Cardiac septum (tissue), 1 donor: ENCODE measurements around the gene SMARCA4. TPM values are rescaled to one million over a fixed set of nuclear protein-coding genes. Genes with fewer than 3 reads are reported as not detected.

Experiments
- DNase-seq: peaks from one replicate; pipeline ENCODE4 v3.0.0-alpha.2; 2020; ENCODE audit warnings: low spot score
- intact Hi-C: fragments of 100-400 bp; cut with DNase I; formaldehyde crosslinking; loops from one replicate; pipeline ENCODE4 v1.14.0; 2022
- long read RNA-seq: library from polyadenylated mRNA; unstranded; transcript quantifications from one replicate; pipeline ENCODE4 v2.0.0, GENCODE V29; 2021
- total RNA-seq: library from RNA; stranded (reverse); fragmentation: NEBNext Ultra II Directional; extraction: Animal tissue kit (Norgen Biotek cat#: 25700); gene quantifications from one replicate; pipeline ENCODE4 v1.2.1, GENCODE V29; 2021
- donor health status: DM: no; HTN: no; CAD: no.

The SMARCA4 gene
- 52.2 TPM for total RNA-seq
- long read RNA-seq, full-length matches to known transcripts, result 6 of 109 reads
- long read RNA-seq, partial matches to known transcripts, result 92 of 109 reads
- long read RNA-seq, other reads (novel, unspliced or antisense), result 11 of 109 reads

DNA sequence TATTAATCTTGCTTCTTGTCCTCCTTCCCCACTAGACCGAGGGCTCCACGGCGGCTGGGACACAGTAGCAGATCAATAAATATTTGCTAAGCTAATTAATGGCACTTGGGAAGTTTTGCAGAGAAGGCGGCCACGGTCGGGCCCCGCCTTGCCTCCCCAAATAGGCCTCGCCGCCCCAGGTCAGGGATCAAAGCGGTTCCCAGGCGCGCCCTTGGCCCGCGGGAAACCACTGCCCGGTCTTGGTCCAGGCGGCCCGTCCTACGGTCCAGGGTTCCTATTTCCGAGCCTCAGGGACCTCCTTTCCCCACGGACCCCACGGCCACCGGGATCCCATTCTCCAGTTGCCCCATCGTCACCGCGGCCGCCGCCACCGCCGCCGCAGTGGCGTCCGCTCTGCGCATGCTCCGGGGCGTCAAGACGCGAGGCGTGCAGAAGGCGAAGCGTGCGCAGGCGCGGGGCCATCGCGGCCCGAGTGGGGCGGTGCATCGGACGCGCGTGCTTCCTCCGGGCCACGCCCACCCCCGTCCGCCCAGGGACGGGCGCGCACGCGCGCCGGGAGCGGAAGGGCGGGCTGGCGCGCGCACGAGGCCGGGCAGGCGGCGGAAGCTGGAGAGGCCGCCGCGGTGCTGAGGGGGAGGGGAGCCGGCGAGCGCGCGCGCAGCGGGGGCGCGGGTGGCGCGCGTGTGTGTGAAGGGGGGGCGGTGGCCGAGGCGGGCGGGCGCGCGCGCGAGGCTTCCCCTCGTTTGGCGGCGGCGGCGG is at the start of gene SMARCA4:
SMARCA4 (plus strand) TSS at position 717 of the 759 bp plus-strand sequence. CDS start 23,122 bp downstream, outside the sequence.
- intact Hi-C loops, result loop anchor here (2.0 kb wide), 1 partner anchor 32 kb away; the partner anchor contains the start of genes TIMM29 and YIPF2
- DNase-seq, result peak; percentile 99

DNA sequence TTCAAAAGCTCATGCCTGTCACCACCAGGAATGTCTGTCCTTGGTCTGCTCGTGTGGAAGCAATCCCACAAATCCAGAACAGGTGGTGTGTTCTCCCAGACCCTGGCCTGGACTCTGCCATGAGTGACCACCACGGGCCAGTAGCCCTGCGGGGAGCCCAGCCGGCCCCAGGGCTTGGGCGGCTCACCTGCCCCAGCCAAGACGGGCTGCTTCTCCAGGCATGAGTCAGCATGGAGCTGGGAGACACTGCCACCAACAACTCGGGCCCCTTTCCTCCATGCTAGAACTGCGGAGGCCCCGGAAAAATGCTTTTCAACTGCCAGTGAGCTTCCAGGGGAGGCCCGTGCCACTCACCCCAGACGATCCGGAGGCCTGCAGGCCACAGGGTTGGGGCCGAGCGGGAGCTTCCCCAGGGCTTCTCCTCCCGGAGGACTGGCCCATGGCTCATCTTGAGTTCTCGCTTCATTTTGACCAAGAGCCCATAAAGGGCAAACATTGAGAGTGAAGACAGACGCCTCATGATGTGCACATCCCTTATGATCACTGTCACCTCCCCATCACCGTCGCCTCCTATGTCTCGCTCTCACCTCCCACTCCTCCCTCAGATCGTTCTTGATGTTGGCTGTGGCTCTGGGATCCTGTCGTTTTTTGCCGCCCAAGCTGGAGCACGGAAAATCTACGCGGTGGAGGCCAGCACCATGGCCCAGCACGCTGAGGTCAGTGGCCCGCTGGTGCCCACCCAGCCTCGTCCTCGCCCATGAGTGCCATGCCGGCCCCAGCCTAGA is 49.1 kb upstream of the SMARCA4 start:
- intact Hi-C loops, result no loop called here
- no peak for DNase-seq

DNA sequence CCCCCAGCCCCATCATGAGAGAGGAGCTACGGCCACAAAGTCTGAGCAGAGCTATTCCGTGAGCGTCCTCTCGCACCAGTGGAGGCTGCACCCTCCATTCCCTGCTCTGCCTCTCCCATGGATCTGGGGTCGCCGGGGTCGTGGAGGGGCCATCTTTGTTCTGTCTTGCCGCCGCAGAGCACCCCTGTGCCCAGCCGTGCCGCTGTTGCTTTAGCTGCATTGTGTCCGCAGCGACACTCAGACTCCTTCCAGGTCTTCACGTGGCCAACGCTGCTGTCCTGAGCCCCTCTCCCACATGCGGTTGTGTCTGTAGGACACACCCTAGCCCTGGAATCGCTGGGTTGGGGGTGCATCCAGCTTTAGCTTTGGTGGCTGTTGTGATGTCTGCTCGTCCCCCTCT is 48.2 kb upstream of the SMARCA4 start:
- DNase-seq, result no peak
- intact Hi-C loops, result no loop called here

DNA sequence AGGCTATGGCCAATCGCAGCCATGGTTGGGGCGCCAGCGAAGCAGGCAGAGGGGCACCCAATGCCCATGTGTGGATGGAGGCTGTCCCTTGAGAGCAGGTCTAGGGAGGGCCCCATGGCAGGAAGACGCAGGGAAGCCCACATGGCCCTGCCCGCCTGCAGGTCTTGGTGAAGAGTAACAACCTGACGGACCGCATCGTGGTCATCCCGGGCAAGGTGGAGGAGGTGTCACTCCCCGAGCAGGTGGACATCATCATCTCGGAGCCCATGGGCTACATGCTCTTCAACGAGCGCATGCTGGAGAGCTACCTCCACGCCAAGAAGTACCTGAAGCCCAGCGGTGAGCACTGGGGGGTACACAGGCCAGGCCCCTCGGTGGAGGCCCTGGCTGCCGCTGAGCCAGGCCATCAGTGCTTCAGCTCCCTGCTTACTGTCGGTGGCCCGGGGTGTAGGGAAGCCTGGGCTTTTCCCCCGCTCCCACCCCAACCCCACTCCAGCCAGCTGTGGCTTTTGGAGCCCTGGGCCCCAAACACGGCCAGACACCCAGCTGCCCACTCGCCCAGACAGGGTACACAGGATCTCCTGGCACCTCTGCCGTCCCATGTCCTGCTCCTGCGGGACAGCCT is 47.0 kb upstream of the SMARCA4 start:
- no peak for DNase-seq
- intact Hi-C loops, result no loop called here

DNA sequence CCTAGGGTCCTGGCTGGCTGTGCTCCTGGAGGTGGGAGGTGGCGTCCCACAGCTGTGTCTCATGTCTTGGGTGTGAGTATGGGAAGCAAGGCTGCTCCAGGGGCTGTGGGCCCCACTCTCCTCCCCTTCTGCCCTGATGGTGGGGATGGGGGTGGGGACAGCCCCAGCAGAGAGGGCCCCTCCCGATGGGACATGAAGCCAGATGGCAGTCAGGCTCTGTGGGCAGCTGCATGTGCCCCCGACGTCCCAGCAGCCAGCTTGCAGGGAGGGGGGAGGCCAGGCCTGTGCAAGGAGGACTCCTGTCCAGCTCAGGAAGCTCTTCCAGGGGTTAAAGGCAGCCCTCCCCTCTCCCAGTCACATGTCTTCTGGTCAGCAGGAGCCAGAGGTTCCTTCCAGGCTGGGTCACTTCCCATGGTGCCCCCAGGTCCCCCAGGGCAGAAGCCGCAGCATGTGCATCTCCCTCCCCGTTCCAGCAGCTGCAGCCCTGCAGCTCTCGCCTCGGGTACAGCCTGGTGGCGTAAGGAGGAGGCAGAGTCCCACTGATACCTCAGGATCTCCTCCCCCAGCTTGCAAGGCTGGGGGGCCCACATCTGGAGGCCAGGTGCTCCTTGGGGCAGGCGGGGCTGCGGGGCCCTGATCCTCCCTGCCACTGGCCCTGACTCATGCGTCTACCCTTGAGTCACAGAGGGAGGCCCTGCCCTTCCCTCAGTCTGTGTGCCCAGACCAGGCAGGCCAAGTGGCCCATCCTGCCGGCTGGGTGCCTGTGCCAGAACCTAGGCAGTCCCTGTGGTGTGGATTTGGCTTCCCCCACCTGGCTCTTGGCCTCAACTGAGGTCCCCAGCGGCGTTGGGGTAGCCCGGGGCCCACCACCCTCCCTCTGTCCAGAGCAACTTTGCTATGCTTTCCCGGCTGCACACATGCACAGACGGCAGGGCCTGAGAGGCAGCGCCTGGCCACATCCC is 45.4 kb upstream of the SMARCA4 start:
- DNase-seq, result no peak
- intact Hi-C loops, result no loop called here

DNA sequence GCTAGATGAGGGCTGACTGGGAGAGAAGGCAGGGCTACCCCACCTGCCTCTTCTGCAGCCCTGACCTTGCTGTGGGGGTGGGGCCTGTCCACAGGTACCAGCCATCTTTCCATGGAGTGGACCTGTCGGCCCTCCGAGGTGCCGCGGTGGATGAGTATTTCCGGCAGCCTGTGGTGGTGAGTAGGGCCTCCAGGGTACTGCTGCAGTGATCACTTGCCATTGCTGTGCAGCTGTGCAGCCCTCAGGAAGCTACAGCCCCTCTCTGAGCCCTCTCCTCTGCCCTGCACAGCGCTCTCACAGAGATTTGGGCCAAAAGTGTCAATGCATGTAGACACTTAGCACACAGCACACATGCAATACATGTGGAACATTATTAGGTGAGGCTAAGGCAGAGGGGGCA is 44.2 kb upstream of the SMARCA4 start:
- DNase-seq, result no peak
- intact Hi-C loops, result no loop called here

DNA sequence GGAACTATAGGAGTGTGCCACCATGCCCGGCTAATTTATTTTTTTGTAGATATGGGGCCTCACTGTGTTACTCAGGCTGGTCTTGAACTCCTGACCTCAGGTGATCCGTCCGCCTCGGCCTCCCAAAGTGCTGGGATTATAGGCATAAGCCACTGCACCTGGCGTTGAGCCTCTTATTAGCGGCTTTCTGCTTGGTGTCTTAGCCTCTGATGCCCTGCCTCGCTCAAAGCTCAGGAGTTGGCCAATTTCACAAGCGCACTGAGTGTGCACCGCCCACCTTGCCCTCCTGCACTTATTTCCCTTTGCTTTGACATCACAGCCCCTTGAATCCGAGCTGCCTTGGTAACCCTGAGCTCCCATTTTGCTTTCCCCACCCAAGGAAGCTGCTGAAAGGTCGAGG is 42.5 kb upstream of the SMARCA4 start:
- intact Hi-C loops, result no loop called here
- DNase-seq, result no peak

DNA sequence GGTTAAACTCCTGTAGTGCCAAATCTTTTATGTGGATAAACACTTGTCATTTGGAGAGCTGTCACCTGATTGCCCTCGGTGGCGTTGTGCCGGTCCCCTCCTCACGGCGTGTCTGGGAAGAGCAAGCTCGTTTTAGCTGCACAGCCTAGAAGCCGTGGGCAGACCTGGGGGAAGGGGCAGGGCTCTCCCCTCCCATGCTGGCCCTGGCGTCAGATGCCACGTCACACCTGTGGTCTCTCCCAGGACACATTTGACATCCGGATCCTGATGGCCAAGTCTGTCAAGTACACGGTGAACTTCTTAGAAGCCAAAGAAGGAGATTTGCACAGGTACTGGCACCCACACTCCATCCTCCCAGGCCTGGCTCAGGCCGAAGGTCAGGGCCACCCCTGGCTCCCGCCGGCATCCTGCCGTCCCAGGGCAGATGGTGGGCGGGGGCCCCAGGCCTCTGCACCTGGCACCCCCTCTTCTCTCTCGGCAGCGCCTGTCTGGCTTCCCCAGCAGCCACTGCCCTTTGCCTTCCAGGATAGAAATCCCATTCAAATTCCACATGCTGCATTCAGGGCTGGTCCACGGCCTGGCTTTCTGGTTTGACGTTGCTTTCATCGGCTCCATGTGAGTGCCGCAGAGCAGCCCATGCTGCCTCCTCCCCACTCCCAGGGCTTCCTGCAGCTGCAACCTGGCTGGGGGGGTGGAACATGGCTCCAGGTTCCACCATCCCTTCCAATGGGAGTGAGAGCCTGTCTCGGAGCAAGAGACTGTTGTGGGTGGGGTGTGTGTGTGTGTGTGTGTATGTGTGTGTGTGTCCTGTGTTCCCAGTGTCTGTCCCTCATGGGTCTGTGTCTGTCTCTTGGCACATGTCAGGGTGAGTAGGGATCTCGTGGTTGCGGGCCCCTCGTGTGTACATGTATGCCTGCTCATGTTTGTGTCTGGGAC is 41.2 kb upstream of the SMARCA4 start:
- no peak for DNase-seq
- intact Hi-C loops, result no loop called here

DNA sequence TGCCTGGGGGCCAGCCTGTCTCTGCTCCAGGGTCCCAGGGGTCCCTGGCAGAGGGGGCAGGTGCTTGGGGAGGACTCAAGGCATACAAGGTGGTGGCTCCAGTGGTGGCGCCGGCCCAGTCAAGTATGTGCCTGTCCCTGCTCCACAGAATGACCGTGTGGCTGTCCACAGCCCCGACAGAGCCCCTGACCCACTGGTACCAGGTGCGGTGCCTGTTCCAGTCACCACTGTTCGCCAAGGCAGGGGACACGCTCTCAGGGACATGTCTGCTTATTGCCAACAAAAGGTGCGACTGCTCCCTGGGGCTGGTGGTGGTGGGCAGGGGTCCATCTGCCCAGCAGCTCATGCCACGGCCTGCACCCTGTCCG is 40.6 kb upstream of the SMARCA4 start:
- intact Hi-C loops, result no loop called here
- DNase-seq, result no peak

DNA sequence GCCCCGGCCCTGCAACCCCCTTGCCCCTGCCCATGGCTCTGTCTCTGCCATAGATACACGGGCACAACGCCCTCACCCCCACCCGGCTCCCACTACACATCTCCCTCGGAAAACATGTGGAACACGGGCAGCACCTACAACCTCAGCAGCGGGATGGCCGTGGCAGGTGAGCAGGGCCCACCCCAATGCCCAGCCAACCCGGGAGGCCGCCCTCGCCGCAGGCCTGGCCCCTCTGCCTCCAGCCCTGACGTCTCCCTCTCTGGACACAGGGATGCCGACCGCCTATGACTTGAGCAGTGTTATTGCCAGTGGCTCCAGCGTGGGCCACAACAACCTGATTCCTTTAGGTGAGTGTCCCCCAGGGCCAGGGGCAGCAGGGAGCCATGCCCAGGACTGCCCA is 40.0 kb upstream of the SMARCA4 start:
- intact Hi-C loops, result no loop called here
- DNase-seq, result no peak

DNA sequence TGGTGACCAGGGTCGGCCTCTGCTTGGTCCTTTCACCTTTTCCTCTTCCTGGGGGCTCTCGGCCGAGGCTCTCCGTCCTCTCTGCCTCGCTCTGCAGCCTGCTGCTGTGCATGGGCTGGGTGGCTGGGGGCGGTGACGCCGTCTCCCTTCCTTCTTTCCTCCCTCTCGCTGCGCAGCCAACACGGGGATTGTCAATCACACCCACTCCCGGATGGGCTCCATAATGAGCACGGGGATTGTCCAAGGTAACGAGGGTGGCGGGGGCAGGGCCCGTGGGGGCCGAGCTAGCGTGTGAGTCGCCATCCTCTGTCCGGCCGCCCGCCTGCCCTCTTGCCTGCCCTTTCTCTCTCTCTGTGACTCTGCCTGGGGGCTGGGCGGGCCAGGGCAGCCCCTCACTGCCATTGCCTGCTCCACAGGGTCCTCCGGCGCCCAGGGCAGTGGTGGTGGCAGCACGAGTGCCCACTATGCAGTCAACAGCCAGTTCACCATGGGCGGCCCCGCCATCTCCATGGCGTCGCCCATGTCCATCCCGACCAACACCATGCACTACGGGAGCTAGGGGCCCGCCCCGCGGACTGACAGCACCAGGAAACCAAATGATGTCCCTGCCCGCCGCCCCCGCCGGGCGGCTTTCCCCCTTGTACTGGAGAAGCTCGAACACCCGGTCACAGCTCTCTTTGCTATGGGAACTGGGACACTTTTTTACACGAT is 39.5 kb upstream of the SMARCA4 start:
- intact Hi-C loops, result no loop called here

DNA sequence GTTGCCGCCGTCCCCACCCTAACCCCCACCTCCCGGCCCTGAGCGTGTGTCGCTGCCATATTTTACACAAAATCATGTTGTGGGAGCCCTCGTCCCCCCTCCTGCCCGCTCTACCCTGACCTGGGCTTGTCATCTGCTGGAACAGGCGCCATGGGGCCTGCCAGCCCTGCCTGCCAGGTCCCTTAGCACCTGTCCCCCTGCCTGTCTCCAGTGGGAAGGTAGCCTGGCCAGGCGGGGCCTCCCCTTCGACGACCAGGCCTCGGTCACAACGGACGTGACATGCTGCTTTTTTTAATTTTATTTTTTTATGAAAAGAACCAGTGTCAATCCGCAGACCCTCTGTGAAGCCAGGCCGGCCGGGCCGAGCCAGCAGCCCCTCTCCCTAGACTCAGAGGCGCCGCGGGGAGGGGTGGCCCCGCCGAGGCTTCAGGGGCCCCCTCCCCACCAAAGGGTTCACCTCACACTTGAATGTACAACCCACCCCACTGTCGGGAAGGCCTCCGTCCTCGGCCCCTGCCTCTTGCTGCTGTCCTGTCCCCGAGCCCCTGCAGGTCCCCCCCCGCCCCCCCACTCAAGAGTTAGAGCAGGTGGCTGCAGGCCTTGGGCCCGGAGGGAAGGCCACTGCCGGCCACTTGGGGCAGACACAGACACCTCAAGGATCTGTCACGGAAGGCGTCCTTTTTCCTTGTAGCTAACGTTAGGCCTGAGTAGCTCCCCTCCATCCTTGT is 38.8 kb upstream of the SMARCA4 start:
- intact Hi-C loops, result no loop called here
- DNase-seq, result no peak

More for the DNA sequence above, 39.5 kb upstream of the SMARCA4 start:
- DNase-seq, result no peak

DNA sequence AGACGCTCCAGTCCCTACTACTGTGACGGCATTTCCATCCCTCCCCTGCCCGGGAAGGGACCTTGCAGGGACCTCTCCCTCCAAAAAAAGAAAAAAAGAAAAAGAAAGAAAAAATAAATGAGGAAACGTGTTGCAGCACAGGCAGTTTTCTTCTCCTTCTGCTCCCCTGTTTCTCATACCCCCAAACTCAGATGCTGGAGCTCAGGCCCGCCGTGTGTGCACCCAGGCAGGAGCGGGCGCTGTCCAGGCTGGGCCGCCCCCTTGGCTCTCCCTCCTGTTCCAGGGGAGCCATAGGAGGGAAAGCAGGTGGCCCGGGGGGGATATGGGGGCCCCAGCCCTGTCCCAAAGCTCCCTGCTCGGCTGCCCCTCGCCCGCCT is 38.2 kb upstream of the SMARCA4 start:
- no peak for DNase-seq
- intact Hi-C loops, result no loop called here

DNA sequence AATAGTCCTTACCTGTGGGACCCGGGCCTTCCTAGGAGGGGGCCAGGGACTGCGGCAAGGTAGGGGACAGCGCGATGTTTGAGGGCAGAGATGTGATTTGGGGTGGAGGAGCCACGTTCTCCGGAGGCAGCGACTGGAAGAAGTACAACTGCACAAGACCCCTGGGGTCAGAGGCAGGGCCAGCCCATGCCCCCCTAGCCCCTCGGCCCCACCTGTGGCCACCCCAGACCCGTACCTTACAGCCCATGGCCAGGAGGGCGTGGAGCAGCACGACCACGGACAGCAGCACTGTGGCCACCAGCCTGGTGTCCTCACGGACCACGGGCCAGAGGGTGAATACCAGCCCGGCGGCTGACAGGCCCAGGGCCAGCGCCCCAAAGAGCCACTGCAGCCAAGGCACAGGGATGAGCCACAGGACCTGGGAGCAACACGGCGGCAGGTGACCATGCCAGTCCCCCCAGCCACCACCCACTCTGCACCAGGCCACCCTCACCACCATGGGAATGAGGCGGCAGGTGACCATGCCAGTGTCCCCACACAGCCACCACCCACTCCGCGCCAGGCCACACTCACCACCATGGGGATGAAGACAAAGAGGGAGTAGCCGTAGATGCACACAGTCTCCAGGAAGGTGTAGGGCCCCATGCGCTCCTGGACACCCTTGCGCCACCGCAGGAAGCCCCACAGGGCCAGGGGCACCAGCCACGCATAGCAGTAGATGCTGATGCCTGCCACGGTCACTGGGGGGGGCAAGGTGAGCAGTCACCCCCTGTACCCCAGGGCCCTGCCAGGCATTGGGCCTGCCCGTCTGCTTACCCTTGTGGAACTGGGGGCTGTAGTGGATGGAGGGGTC is 37.3 kb upstream of the SMARCA4 start:
- intact Hi-C loops, result no loop called here
- no peak for DNase-seq

DNA sequence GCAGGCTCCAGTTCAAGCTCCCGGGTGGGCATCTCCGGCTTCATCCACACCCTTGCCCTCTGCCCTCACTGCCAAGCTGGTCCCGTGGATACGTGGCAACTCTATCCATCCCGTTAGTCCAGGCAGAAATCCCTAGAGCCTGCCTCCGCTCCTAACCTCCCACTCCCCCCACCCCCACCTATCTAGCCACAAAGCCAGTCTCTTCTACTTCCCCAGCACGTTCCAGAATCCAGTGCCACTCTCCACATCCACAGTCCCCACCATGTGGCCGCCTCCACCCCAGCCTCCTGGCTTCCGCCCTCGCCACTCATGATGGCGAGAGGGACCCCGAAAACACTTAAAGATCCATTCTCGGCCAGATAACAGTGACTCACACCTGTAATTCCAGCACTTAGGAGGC is 36.2 kb upstream of the SMARCA4 start:
- no peak for DNase-seq
- intact Hi-C loops, result no loop called here
